Spleen (tissue), 7 donors: ENCODE measurements around the gene DTNBP1.

Experiments used
- CTCF ChIP-seq, 11 experiments: fragments of 200-600 bp in 7 of 11; fragments of 450-650 bp in 4 of 11; sonication (generic) in 4 of 11; IDR thresholded peaks in 8 of 11; conservative IDR thresholded peaks in 3 of 11; 1 replicate in 7 of 11; 2 replicates in 4 of 11; pipeline versions ENCODE4 v1.4.0 to v1.8.0; 2016 to 2021; ENCODE audit warnings: antibody characterized with exemption in 11 of 11, inconsistent platforms in 4 of 11, mild to moderate bottlenecking in 1 of 11
- POLR2A ChIP-seq, 3 donors: fragments of 450-650 bp; IDR thresholded peaks; one replicate each; pipeline ENCODE4 v1.5.1; 2017; ENCODE audit warnings: antibody characterized with exemption in 3 of 3, mild to moderate bottlenecking in 1 of 3
- POLR2AphosphoS5 ChIP-seq, 3 donors: sonication (generic); formaldehyde crosslinking; IDR thresholded peaks; one replicate each; pipeline ENCODE4 v1.5.1; 2017; ENCODE audit warnings: antibody characterized with exemption in 3 of 3
- donor health status: DM: no; HTN: no; CAD: no; lungs with moderate emphysema.
- donor health status: DM: no; HTN: no; CAD: no.
- donor health status: DM: no; HTN: no; CAD: no.

- TF ChIP-seq POLR2AphosphoS5 (IDR thresholded peaks at IDR 0.05) (no peak), CTCF (IDR thresholded peaks at IDR 0.05 in 8 of 11, conservative IDR thresholded peaks at IDR 0.05 in 3 of 11) (no peak), POLR2A (IDR thresholded peaks at IDR 0.05) (no peak)
Measured at GRCh38 chr6:15661853-15662325, 939 bp downstream of the DTNBP1 start.
